Parathyroid adenoma (tissue), 2 donors: ENCODE data around the gene TMC5.

ENCODE experiments used
- H2AFZ ChIP-seq: fragments of 300-600 bp; sonication (generic); one replicate; pipeline ENCODE4 v1.7.0; 2017; ENCODE audit warnings: antibody characterized with exemption, mild to moderate bottlenecking
- H3K27ac ChIP-seq: fragments of 300-600 bp; sonication (generic); one replicate; pipeline ENCODE4 v1.7.0; 2017
- H3K27me3 ChIP-seq: fragments of 300-600 bp; sonication (generic); one replicate; pipeline ENCODE4 v1.7.0; 2017; ENCODE audit warnings: low read length; ENCODE audit not compliant: control insufficient read depth, insufficient read depth
- H3K36me3 ChIP-seq: fragments of 300-600 bp; sonication (generic); one replicate; pipeline ENCODE4 v1.7.0; 2017; ENCODE audit warnings: low read length; ENCODE audit not compliant: control insufficient read depth, insufficient read depth
- H3K4me1 ChIP-seq: fragments of 300-600 bp; sonication (generic); one replicate; pipeline ENCODE4 v1.7.0; 2017; ENCODE audit warnings: control low read depth
- H3K4me2 ChIP-seq: fragments of 300-600 bp; sonication (generic); one replicate; pipeline ENCODE4 v1.7.0; 2017; ENCODE audit warnings: low read length
- H3K4me3 ChIP-seq: fragments of 300-600 bp; sonication (generic); one replicate; pipeline ENCODE4 v1.7.0; 2017; ENCODE audit warnings: low read depth, low read length
- H3K79me2 ChIP-seq: fragments of 300-600 bp; sonication (generic); one replicate; pipeline ENCODE4 v1.7.0; 2017; ENCODE audit warnings: control low read depth
- H3K9ac ChIP-seq: fragments of 300-600 bp; sonication (generic); one replicate; pipeline ENCODE4 v1.7.0; 2017; ENCODE audit warnings: mild to moderate bottlenecking
- H3K9me3 ChIP-seq: fragments of 300-600 bp; sonication (generic); one replicate; pipeline ENCODE4 v1.7.0; 2017; ENCODE audit warnings: low read length; ENCODE audit not compliant: control insufficient read depth
- CTCF ChIP-seq: fragments of 300-600 bp; sonication (generic); IDR thresholded peaks from one replicate; pipeline ENCODE4 v1.7.0; 2017; ENCODE audit warnings: antibody characterized with exemption, mild to moderate bottlenecking
- donor health status: primary hyperparathyroidism.

Gene TMC5

GRCh38 chr16:19485611-19486010 lies 67.9 kb downstream of the TMC5 start:
- H3K27ac ChIP-seq = no peak overlapping the region
- H3K36me3 ChIP-seq = no peaks in the 10 kb centered on the region
- no peaks in the 10 kb centered on the region for H3K4me1 ChIP-seq
- H3K9me3 ChIP-seq = no peaks in the 10 kb centered on the region
- H3K79me2 ChIP-seq = no peaks in the 10 kb centered on the region
- H3K27me3 ChIP-seq = no peaks in the 10 kb centered on the region
- H3K4me3 ChIP-seq = no peak overlapping the region
- no peak overlapping the region for H3K9ac ChIP-seq
- no peak for TF ChIP-seq CTCF
- H2AFZ ChIP-seq = no peak overlapping the region
- no peak overlapping the region for H3K4me2 ChIP-seq

GRCh38 chr16:19486051-19486450 lies 68.4 kb downstream of the TMC5 start:
- Histone ChIP-seq H3K27me3 (no peaks in the 10 kb centered on the region), H3K9ac (no peak overlapping the region), H3K9me3 (no peaks in the 10 kb centered on the region), H3K79me2 (no peaks in the 10 kb centered on the region), H3K36me3 (no peaks in the 10 kb centered on the region), H3K27ac (no peak overlapping the region), H3K4me1 (no peaks in the 10 kb centered on the region), H3K4me2 (no peak overlapping the region), H3K4me3 (no peak overlapping the region), H2AFZ (no peak overlapping the region)
- TF ChIP-seq CTCF = no peak

- Histone ChIP-seq H3K4me1 (no peaks in the 10 kb centered on the region), H3K9me3 (no peaks in the 10 kb centered on the region), H3K4me3 (no peak overlapping the region), H2AFZ (no peak overlapping the region), H3K27ac (no peak overlapping the region), H3K9ac (no peak overlapping the region), H3K36me3 (no peaks in the 10 kb centered on the region), H3K27me3 (no peaks in the 10 kb centered on the region), H3K4me2 (no peak overlapping the region), H3K79me2 (no peaks in the 10 kb centered on the region)
- no peak for TF ChIP-seq CTCF
These were observed 69.2 kb downstream of the TMC5 start for GRCh38 chr16:19486750-19487325.

GRCh38 chr16:19488213-19488640 lies 70.5 kb downstream of the TMC5 start:
- Histone ChIP-seq H3K4me1 (no peaks in the 10 kb centered on the region), H3K27me3 (no peaks in the 10 kb centered on the region), H3K79me2 (no peaks in the 10 kb centered on the region), H3K27ac (no peak overlapping the region), H3K4me3 (no peak overlapping the region), H3K9ac (no peak overlapping the region), H3K4me2 (no peak overlapping the region), H2AFZ (no peak overlapping the region), H3K9me3 (no peaks in the 10 kb centered on the region), H3K36me3 (no peaks in the 10 kb centered on the region)
- no peak for TF ChIP-seq CTCF

- no peak overlapping the region for H3K4me3 ChIP-seq
- H3K9ac ChIP-seq = no peak overlapping the region
- no peaks in the 10 kb centered on the region for H3K4me1 ChIP-seq
- H3K36me3 ChIP-seq = no peaks in the 10 kb centered on the region
- no peaks in the 10 kb centered on the region for H3K9me3 ChIP-seq
- H3K4me2 ChIP-seq = no peak overlapping the region
- no peak overlapping the region for H2AFZ ChIP-seq
- no peak overlapping the region for H3K27ac ChIP-seq
- H3K79me2 ChIP-seq = no peaks in the 10 kb centered on the region
- no peaks in the 10 kb centered on the region for H3K27me3 ChIP-seq
- TF ChIP-seq CTCF = no peak
These were observed 72.9 kb downstream of the TMC5 start for GRCh38 chr16:19490619-19491018.
